Measurements from ENCODE around the gene POLR2E.

DNA sequence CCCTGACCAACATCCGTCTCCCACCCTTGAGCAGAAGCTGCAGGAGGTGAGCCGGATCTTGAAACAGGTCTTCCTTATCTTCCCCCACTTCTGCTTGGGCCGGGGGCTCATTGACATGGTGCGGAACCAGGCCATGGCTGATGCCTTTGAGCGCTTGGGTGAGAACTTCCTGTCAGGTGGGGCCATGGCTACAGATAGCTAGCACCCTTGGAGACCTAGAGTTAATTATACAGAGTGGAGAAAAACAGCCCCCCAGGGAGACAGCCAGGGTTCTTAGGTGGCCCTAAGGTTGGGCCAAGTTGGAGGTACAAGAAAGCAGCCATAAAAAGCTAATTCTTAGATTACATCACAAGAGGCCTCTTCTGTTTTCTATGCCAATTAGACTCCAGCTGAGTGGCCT is 37.1 kb downstream of the POLR2E start:
- TF ChIP-seq, protein P1, sequence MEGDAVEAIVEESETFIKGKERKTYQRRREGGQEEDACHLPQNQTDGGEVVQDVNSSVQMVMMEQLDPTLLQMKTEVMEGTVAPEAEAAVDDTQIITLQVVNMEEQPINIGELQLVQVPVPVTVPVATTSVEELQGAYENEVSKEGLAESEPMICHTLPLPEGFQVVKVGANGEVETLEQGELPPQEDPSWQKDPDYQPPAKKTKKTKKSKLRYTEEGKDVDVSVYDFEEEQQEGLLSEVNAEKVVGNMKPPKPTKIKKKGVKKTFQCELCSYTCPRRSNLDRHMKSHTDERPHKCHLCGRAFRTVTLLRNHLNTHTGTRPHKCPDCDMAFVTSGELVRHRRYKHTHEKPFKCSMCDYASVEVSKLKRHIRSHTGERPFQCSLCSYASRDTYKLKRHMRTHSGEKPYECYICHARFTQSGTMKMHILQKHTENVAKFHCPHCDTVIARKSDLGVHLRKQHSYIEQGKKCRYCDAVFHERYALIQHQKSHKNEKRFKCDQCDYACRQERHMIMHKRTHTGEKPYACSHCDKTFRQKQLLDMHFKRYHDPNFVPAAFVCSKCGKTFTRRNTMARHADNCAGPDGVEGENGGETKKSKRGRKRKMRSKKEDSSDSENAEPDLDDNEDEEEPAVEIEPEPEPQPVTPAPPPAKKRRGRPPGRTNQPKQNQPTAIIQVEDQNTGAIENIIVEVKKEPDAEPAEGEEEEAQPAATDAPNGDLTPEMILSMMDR (IDR thresholded peaks at IDR 0.05; ENCODE audit: low read depth, low read length, poor library complexity, severe bottlenecking): no peak
- no peak for TF ChIP-seq EZH2phosphoT487 (IDR thresholded peaks at IDR 0.05; ENCODE audit: borderline replicate concordance, low read length)
